GM21381 (cell line): Measurements from ENCODE around the gene RPE65.
A peak's percentile ranks its signal among the peaks of the same experiment; 100 is the strongest.
"Not testable (repeated sequence)": the region's sequence is repeated elsewhere in the genome, so short reads cannot be mapped to it uniquely, and the experiment has no call there.

Experiments used
- ATAC-seq: cut with Tn5 transposase; IDR thresholded peaks from one replicate; pipeline ENCODE4 v1.9.1; 2021; ENCODE audit warnings: mild to moderate bottlenecking, moderate library complexity; ENCODE audit not compliant: unreplicated experiment

Gene RPE65

GRCh38 chr1:68449901-68450300 is at the start of gene RPE65:
TSS of gene RPE65 (minus strand) at chr1:68449954. CDS start at chr1:68449905, 49 bp downstream.
- ATAC-seq: no peak

DNA sequence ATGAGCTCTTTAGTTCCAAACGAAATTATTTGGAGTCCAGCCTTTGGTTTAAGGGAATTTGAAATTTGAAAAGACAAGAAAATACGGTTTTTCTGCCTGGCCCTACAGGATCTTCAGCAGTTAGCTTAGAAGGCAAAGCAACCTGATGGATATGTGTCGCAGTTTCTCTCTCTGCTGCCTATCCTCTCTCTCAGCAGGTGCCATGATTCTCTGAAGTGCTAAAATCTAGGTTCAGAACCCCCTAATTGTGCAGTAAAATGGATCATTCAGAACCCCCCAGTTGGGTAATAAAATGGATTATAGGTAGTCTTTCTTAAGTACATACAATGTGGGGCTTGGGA is 47.6 kb upstream of the RPE65 start:
- peak; percentile 14 for ATAC-seq

- peak; percentile 97 for ATAC-seq
Measured at GRCh38 chr1:68496680-68497357, 47.1 kb upstream of the RPE65 start, which contains the start of gene DEPDC1. TSS of gene DEPDC1 (minus strand) at chr1:68497082. CDS start at chr1:68496999, 83 bp downstream.

GRCh38 chr1:68495968-68496679 is 46.4 kb upstream of the RPE65 start:
- no peak for ATAC-seq

- no peak for ATAC-seq
Measured at GRCh38 chr1:68495532-68495931, 45.8 kb upstream of the RPE65 start.

DNA sequence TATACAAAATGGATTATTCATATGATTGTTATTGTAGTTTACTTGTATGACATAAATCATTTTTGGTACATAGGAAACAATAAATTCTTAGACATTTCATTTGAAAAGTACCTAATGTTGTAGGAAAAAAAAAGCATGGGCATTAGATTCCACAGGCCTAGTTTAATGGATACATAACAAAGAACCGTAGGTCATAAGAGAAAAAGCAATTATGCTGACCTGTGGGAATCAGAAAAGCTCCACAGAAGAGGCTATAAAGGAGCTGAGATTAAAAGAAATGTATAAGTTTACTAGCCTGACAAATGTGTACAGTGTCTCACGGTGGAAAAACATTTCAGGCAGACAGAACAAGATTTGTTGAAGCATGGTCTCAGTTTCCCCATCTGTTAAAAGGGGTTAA is 43.4 kb upstream of the RPE65 start:
- ATAC-seq: no peak

DNA sequence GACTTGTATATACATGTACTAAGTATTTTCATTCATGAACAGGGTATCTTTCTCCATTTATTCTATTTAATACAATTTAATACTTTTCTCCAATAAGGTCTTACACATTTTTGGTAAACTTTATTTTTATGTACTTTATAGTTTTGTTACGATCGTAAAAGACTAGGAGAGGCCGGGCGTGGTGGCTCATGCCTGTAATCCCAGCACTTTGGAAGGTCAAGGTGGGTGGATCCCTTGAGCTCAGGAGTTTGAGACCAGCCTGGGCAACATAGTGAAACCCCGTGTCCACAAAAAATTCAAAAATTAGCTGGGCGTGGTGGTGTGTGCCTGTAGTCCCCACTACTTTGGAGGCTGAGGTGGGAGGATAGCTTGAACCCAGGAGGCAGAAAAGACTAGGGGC is 42.5 kb upstream of the RPE65 start:
- ATAC-seq: not testable (repeated sequence)

- no peak for ATAC-seq
Measured at GRCh38 chr1:68490046-68490651, 40.4 kb upstream of the RPE65 start.

DNA sequence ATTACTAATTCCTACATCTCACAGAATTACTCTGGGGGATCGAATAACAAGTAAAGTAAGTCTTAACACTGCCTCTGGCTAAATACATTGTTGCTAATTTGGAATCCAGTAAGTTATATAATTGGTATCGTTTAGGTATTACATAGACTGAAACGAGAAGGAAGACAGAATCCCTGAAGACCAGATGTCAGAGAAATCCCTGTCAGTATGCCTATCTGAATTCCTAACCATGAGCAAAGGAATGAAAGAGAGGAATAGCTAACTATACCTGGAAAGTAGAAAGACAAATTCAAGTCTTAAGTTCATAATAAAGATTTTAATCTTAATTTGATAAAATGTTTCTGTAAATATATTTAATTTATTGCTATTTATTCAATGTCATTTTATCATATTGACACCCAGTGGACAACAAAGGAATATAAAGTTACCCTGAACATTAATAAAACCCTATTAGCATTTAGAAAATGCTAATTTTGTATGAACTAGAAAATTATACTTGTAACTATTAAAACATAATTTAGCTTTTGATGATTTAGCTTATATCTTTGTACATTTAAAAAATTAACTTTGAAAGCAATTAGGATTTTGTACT is 35.8 kb upstream of the RPE65 start:
- ATAC-seq: no peak

GRCh38 chr1:68484618-68485017 is 34.9 kb upstream of the RPE65 start:
- ATAC-seq: no peak

- ATAC-seq: no peak
Measured at GRCh38 chr1:68481041-68481440, 31.3 kb upstream of the RPE65 start.

GRCh38 chr1:68479501-68479900 is 29.7 kb upstream of the RPE65 start:
- ATAC-seq: no peak

- ATAC-seq: no peak
Measured at GRCh38 chr1:68478662-68479061, 28.9 kb upstream of the RPE65 start.

- not testable (repeated sequence) for ATAC-seq
Measured at GRCh38 chr1:68476626-68477025, 26.9 kb upstream of the RPE65 start.

GRCh38 chr1:68473060-68473459 is 23.3 kb upstream of the RPE65 start:
- ATAC-seq: no peak

GRCh38 chr1:68470388-68470970 is 20.7 kb upstream of the RPE65 start:
- ATAC-seq: no peak

DNA sequence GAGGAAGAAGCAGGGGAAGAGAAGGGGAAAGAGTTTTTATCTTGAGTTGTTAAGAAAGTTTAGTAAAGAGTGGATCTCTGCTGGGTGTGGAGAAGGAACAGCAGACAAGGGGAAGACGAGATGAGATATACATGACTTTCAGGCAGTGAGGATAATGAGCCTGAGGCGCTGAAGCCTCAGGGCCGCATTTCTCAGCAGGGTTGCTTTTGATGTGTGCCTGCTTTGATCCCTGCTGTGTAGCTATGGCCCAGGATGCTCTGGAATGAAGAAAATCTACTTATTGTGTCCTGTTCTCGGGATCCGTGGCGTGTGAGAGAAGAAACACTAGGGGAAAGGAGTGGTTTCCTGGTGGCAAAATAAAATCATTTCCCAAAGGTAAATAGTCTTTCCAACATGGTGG is 15.1 kb upstream of the RPE65 start:
- no peak for ATAC-seq

DNA sequence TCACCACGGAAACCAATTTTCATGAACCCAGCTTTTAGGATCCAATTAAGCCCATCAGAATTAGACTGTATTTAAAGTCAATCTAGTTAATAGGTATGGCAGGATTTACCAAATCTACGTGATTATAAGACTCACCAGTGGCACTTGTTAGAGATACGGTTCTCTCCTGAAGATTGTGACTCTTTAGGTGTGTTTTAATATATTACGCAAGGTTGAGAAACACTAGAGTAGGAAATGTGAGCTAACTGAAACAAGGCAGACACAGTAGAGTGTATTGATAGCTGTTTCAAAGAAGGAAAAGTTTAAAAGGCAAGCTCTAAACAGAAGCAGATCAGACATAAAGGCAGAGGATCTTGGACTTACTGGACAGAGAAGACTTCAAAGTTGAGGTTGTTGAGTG is 11.2 kb upstream of the RPE65 start:
- ATAC-seq: no peak

GRCh38 chr1:68459796-68460195 is 10.0 kb upstream of the RPE65 start:
- ATAC-seq: no peak

DNA sequence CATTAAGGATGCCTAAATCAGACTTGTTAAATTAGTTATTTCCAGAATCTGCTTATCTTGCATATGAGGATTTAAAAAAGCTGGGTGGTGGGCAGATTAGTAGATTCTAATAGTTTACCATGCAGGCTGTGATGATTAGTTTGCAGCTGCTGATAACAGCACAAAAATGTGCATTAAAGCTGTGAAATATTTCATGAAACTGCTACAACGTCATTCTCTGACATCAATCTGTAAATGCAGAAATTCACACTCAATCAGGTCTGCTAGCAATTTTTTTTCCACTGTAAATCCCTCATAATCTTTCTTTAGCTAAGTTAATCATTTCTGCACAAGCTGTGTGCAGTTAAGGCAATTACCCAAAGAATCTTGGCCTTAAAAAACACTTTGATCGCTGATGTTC is 9.3 kb upstream of the RPE65 start:
- no peak for ATAC-seq

DNA sequence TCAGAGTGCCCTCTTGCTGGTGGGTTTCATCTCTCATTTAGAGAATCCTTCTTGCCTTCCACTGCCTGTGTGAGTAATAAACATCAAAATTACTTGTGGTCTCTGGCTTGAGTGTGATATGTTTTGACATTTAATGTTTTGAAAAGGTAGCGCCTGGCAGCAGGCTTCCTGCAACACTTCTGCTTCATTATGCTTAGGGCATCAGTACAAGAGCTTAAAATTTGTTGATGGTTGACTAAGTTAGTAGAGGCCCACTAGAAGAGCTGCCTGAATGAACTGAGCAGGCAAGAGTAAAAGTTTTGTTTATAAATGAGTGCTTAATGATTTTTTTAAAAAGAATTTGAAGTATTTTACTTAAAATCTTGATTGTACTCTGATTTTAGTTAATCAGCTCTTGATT is 6.4 kb upstream of the RPE65 start:
- ATAC-seq: no peak
